ENCODE measurements around the gene ZNF771.

DNA sequence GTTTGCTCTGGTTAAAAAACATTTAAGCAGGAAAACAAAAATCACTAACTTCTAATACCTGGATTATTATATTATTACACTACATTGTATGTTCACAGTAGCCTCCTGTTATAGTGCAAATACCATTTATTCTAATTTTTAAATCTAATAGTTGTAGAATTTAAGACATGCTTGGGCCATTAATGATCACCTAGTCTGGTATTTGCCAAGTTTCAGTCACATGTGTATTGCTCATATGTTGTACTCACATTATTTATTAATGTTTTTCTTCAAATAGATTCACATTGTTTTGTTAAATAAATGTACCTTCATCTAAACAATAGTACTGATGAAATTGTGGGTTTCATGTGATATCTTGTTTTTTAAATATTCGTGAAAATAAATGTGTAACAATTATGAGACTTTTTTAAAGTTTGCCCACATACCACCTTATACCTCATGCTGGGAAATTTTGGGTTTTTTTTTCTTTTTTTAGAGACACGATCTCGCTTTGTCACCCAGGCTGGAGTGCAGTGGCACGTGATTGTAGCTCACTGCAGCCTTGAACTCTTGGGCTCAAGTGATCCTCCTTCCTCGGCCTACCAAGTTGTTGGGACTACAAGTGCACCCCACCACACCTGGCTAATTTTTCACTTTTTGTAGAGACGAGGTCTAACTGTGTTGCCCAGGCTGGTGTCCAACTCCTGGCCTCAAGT lies 5.9 kb downstream of the ZNF771 start:
- no peak for TF ChIP-seq CTCF (IDR thresholded peaks at IDR 0.05)
- no peak for TF ChIP-seq EP300 (IDR thresholded peaks at IDR 0.05)
- no peak for TF ChIP-seq POLR2AphosphoS5 (IDR thresholded peaks at IDR 0.05)
